HepG2 (cell line): ENCODE results near the gene NXT1. TPM values are rescaled to one million over a fixed set of nuclear protein-coding genes. Genes with fewer than 3 reads are reported as not detected.

ENCODE experiments used
- ATAC-seq: fragments of 200-7000 bp; cut with Tn5 transposase; 3 replicates; pipeline ENCODE4 v1.9.1; 2020; ENCODE audit warnings: mild to moderate bottlenecking, moderate library complexity
- BruUV-seq: library from RNA; stranded (reverse); fragments of 400-500 nt; replicated peaks from 2 replicates; lab custom pipeline; 2021; lab: Mats Ljungman, UMichigan
- CTCF ChIA-PET: fragments of 300-600 bp; formaldehyde crosslinking; extraction: SDS; loops from one replicate; lab custom pipeline; 2021; ENCODE audit warnings: low total read pairs, inconsistent platforms, low intra/inter-chr PET ratio; lab: Yijun Ruan, JAX
- POLR2A ChIA-PET: fragments of 350-600 bp; sonication (Branson Sonifier 250); formaldehyde crosslinking; loops from one replicate; lab custom pipeline; 2020; ENCODE audit warnings: antibody characterized with exemption, inconsistent platforms; lab: Yijun Ruan, JAX
- DNase-seq: peaks from one replicate; pipeline ENCODE4 v3.0.0-alpha.2; 2015; ENCODE audit warnings: low spot score
- FAIRE-seq: peaks from 3 replicates; lab custom pipeline; 2011; peaks lifted over from hg19 to GRCh38; lab: Jason Lieb, UNC
- H2AFZ ChIP-seq: one replicate; pipeline ENCODE4 v1.6.1; 2011; ENCODE audit warnings: low read length, inconsistent platforms
- H3K27ac ChIP-seq: fragments of 300-600 bp; 3 replicates; pipeline ENCODE4 v1.8.0; 2011; ENCODE audit warnings: mixed run types, mild to moderate bottlenecking, mixed read lengths, low read length, inconsistent platforms; ENCODE audit not compliant: insufficient read depth; ENCODE audit errors: extremely low read length
- H3K27me3 ChIP-seq, 2 experiments: fragments of 200-600 bp in 1 of 2; 2 replicates in 1 of 2; 3 replicates in 1 of 2; pipeline versions ENCODE4 v1.6.0 to v1.8.0; 2011; ENCODE audit warnings: low read length in 2 of 2, mild to moderate bottlenecking in 2 of 2, moderate library complexity in 2 of 2, inconsistent platforms in 1 of 2; ENCODE audit not compliant: insufficient read depth in 2 of 2, control insufficient read depth in 1 of 2
- H3K36me3 ChIP-seq, 2 experiments: fragments of 200-600 bp in 1 of 2; replicated peaks in 1 of 2; 2 replicates in 1 of 2; 3 replicates in 1 of 2; pipeline versions ENCODE4 v1.5.1 to v1.8.0; 2011; ENCODE audit warnings: low read length in 2 of 2, inconsistent platforms in 1 of 2; ENCODE audit not compliant: insufficient read depth in 2 of 2, control insufficient read depth in 1 of 2
- H3K4me1 ChIP-seq: 2 replicates; pipeline ENCODE4 v1.5.1; 2012; ENCODE audit warnings: low read length, inconsistent platforms; ENCODE audit not compliant: insufficient read depth
- H3K4me2 ChIP-seq: 2 replicates; pipeline ENCODE4 v1.6.0; 2011; ENCODE audit warnings: low read depth, low read length, inconsistent platforms
- H3K4me3 ChIP-seq, 3 experiments: fragments of 200-600 bp in 1 of 3; sonication (generic), shearing (Covaris generic) in 1 of 3; replicated peaks in 1 of 3; 2 replicates each; pipeline ENCODE4 v1.5.1; 2011 to 2016; ENCODE audit warnings: low read length in 3 of 3, inconsistent platforms in 2 of 3, low read depth in 2 of 3, mild to moderate bottlenecking in 2 of 3, control low read depth in 1 of 3, mixed read lengths in 1 of 3; ENCODE audit not compliant: insufficient read depth in 1 of 3
- H3K79me2 ChIP-seq: one replicate; pipeline ENCODE4 v1.6.1; 2011; ENCODE audit warnings: low read length, inconsistent platforms; ENCODE audit not compliant: insufficient read depth
- H3K9ac ChIP-seq: 2 replicates; pipeline ENCODE4 v1.6.0; 2011; ENCODE audit warnings: mild to moderate bottlenecking, low read depth, low read length, inconsistent platforms; ENCODE audit not compliant: insufficient read depth
- H3K9me3 ChIP-seq: 2 replicates; pipeline ENCODE4 v1.5.1; 2012; ENCODE audit warnings: mild to moderate bottlenecking, low read length
- H4K20me1 ChIP-seq: 2 replicates; pipeline ENCODE4 v1.6.0; 2011; ENCODE audit warnings: inconsistent platforms, mild to moderate bottlenecking, low read length, moderate library complexity; ENCODE audit not compliant: insufficient read depth
- CBX2 ChIP-seq, 2 experiments: fragments of 200-600 bp in 1 of 2; sonication (generic); formaldehyde crosslinking in 1 of 2; IDR thresholded peaks; 2 replicates each; pipeline versions ENCODE4 v1.7.0 to v1.8.1; 2018 to 2022; ENCODE audit warnings: low read depth in 2 of 2, low read length in 1 of 2, mild to moderate bottlenecking in 1 of 2, missing genetic modification reagents in 1 of 2
- CHD2 ChIP-seq: IDR thresholded peaks from 2 replicates; pipeline ENCODE4 v1.6.1; 2011; ENCODE audit warnings: low read depth, low read length, improper control_type of control experiment
- MAFF ChIP-seq: IDR thresholded peaks from 2 replicates; pipeline ENCODE4 v1.6.1; 2011; ENCODE audit warnings: low read depth, low read length, improper control_type of control experiment
- NCOA5 ChIP-seq: sonication (generic); formaldehyde crosslinking; IDR thresholded peaks from 2 replicates; pipeline ENCODE4 v1.4.0; 2020; ENCODE audit warnings: missing genetic modification reagents
- PAF1 ChIP-seq: IDR thresholded peaks from 2 replicates; pipeline ENCODE4 v1.6.1; 2016; ENCODE audit warnings: missing genetic modification reagents, missing compliant biosample characterization
- RAD51 ChIP-seq: fragments of 450-650 bp; IDR thresholded peaks from 2 replicates; pipeline ENCODE4 v1.6.1; 2016; ENCODE audit warnings: borderline replicate concordance
- RXRA ChIP-seq: sonication (generic); formaldehyde crosslinking; IDR thresholded peaks from 2 replicates; pipeline ENCODE4 v1.5.1; 2020; ENCODE audit warnings: missing genetic modification reagents
- SUZ12 ChIP-seq: fragments of 150-350 bp; IDR thresholded peaks from 2 replicates; pipeline ENCODE4 v1.6.1; 2014; ENCODE audit warnings: low read depth, low read length
- TEAD3 ChIP-seq: optimal IDR thresholded peaks from 2 replicates; pipeline ENCODE3; 2016; ENCODE audit warnings: borderline replicate concordance
- ZIK1 ChIP-seq: sonication (generic); formaldehyde crosslinking; IDR thresholded peaks from 2 replicates; pipeline ENCODE4 v1.5.0; 2020; ENCODE audit warnings: mild to moderate bottlenecking, low read depth, missing genetic modification reagents, borderline replicate concordance
- ZNF17 ChIP-seq: sonication (generic); formaldehyde crosslinking; IDR thresholded peaks from 2 replicates; pipeline ENCODE4 v1.5.0; 2020; ENCODE audit warnings: mild to moderate bottlenecking, missing genetic modification reagents
- ZNF282 ChIP-seq: fragments of 450-650 bp; IDR thresholded peaks from 2 replicates; pipeline ENCODE4 v1.6.1; 2018; ENCODE audit not compliant: partially characterized antibody
- ZNF367 ChIP-seq: sonication (generic); formaldehyde crosslinking; IDR thresholded peaks from 2 replicates; pipeline ENCODE4 v1.4.0; 2020; ENCODE audit warnings: missing genetic modification reagents, borderline replicate concordance
- ZNF468 ChIP-seq: sonication (generic); formaldehyde crosslinking; IDR thresholded peaks from 2 replicates; pipeline ENCODE4 v1.8.0; 2022; ENCODE audit warnings: mild to moderate bottlenecking, moderate library complexity, missing genetic modification reagents
- ZSCAN21 ChIP-seq: sonication (generic); formaldehyde crosslinking; IDR thresholded peaks from 2 replicates; pipeline ENCODE4 v1.8.0; 2022; ENCODE audit warnings: mild to moderate bottlenecking, missing genetic modification reagents, moderate library complexity, borderline replicate concordance
- WGBS: methylation state at CpG from one replicate; pipeline ENCODE4 v1.1.6; 2017; ENCODE audit warnings: low lambda C conversion rate; 5-methylcytosine and 5-hydroxymethylcytosine counted together
- in situ Hi-C: cut with HindIII; loops from 2 replicates; pipeline ENCODE4 v1.10.0; 2017; ENCODE audit warnings: low pct_unique_long_range_greater_than_20kb; ENCODE audit not compliant: extremely low pct_ligation_motif_present
- intact Hi-C: fragments of 100-400 bp; cut with micrococcal nuclease; formaldehyde crosslinking; loops from one replicate; pipeline ENCODE4 v1.10.0; 2022; ENCODE audit not compliant: unreplicated experiment
- polyA plus RNA-seq, 8 experiments: library from polyadenylated mRNA; depleted of rRNA in 3 of 8; stranded (reverse) in 7 of 8; unstranded in 1 of 8; fragments of >200 nt; fragmentation: Illumina TruSeq in 4 of 8; extraction: Trizol in 4 of 8; gene quantifications; 2 replicates each; pipeline versions ENCODE4 v1.2.1 to v1.2.3, GENCODE V29; 2011 to 2016; ENCODE audit warnings: low read depth in 4 of 8, missing spikeins in 1 of 8, mixed read lengths in 1 of 8; ENCODE audit not compliant: insufficient read depth in 1 of 8
- total RNA-seq, 5 experiments: library from RNA; depleted of rRNA; stranded (reverse); fragments of >200 nt; fragmentation: Illumina TruSeq; extraction: Trizol; gene quantifications; 2 replicates each; pipeline ENCODE4 v1.2.3, GENCODE V29; 2016; ENCODE audit warnings: low read depth in 1 of 5
- TF ChIP-seq, protein P1 (sequence below): sonication (generic); formaldehyde crosslinking; conservative IDR thresholded peaks from 2 replicates; pipeline ENCODE4 v1.5.0; 2020; ENCODE audit warnings: missing genetic modification reagents
- TF ChIP-seq, protein P2 (sequence below): sonication (generic); formaldehyde crosslinking; IDR thresholded peaks from 2 replicates; pipeline ENCODE4 v1.4.0; 2020; ENCODE audit warnings: missing genetic modification reagents, low read depth, mild to moderate bottlenecking, borderline replicate concordance

NXT1 gene
- total and polyA plus RNA-seq, 2 of the 13 experiments (the other 11 are each of a cell fraction or from before 2014, with no cell fraction given) = 35.6 to 65.9 TPM

- TF ChIP-seq ZNF468 (CRISPR knock-in tag) = no peak
- 0 out of 2 replicates have a peak, but pooled peaks have one; percentile 39 for TF ChIP-seq ZSCAN21
- TF ChIP-seq, protein P1, sequence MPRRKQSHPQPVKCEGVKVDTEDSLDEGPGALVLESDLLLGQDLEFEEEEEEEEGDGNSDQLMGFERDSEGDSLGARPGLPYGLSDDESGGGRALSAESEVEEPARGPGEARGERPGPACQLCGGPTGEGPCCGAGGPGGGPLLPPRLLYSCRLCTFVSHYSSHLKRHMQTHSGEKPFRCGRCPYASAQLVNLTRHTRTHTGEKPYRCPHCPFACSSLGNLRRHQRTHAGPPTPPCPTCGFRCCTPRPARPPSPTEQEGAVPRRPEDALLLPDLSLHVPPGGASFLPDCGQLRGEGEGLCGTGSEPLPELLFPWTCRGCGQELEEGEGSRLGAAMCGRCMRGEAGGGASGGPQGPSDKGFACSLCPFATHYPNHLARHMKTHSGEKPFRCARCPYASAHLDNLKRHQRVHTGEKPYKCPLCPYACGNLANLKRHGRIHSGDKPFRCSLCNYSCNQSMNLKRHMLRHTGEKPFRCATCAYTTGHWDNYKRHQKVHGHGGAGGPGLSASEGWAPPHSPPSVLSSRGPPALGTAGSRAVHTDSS (CRISPR knock-in tag) = 0 out of 2 replicates have a peak, but pooled peaks have one; percentile 80
- TF ChIP-seq, protein P2, sequence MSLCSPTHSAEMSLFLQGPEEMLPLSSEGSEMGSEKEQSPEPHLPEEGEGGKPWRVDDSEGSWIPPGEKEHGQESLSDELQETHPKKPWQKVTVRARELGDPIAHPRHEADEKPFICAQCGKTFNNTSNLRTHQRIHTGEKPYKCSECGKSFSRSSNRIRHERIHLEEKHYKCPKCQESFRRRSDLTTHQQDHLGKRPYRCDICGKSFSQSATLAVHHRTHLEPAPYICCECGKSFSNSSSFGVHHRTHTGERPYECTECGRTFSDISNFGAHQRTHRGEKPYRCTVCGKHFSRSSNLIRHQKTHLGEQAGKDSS (CRISPR knock-in tag) = no peak
These were observed 15.0 kb downstream of the NXT1 start (continued) for GRCh38 chr20:23365390-23366165.

GRCh38 chr20:23366384-23366783 lies 15.8 kb downstream of the NXT1 start:
- Histone ChIP-seq H3K9me3 (no peaks in the 10 kb centered on the region), H3K27ac (no peak overlapping the region), H2AFZ (no peak overlapping the region), H3K4me2 (peak overlapping the region; percentile 26), H3K79me2 (peaks cover 58% of the 10 kb centered on the region), H3K4me3 (no peak overlapping the region), H3K36me3 (peaks cover 29 to 49% of the 10 kb centered on the region in 2 experiments), H4K20me1 (peaks cover 14% of the 10 kb centered on the region; the same call in 1 of the 2 replicates), H3K4me1 (peaks cover 50% of the 10 kb centered on the region), H3K27me3 (no peaks in the 10 kb centered on the region; a peak in 1 of 5 replicates), H3K9ac (no peak overlapping the region; the same call in 1 of the 2 replicates)
- no peak for ATAC-seq
- ChIA-PET CTCF (no interaction called here), POLR2A (no interaction called here)
- no peak for FAIRE-seq
- intact Hi-C loops = no loop called here
- in situ Hi-C loops = no loop called here
- no TSS peak for BruUV-seq
- WGBS = 89% methylated on average over 1 of the region's 1 CpG
- DNase-seq = no peak
- TF ChIP-seq MAFF = peak; percentile 81
- TF ChIP-seq SUZ12 = no peak
- peak; percentile 45; the same call in 1 of the 2 replicates for TF ChIP-seq RAD51
- no peak for TF ChIP-seq CBX2 (IDR thresholded peaks at IDR 0.05; ENCODE audit: low read depth, low read length)
- TF ChIP-seq CBX2 (CRISPR knock-in tag; IDR thresholded peaks at IDR 0.05; ENCODE audit: low read depth) = no peak
- 0 out of 2 replicates have a peak, but pooled peaks have one; percentile 75 for TF ChIP-seq PAF1
- no peak for TF ChIP-seq NCOA5
- TF ChIP-seq CHD2 = no peak
- no peak for TF ChIP-seq ZNF367 (CRISPR knock-in tag)
- no peak for TF ChIP-seq ZNF17 (CRISPR knock-in tag)
- TF ChIP-seq TEAD3 = no peak
- TF ChIP-seq ZIK1 (CRISPR knock-in tag) = no peak
- TF ChIP-seq RXRA = no peak
- TF ChIP-seq ZNF282 = no peak
